GM12892 (cell line): Measurements from ENCODE around the gene RBMX.
"Not testable (repeated sequence)": the region's sequence is repeated elsewhere in the genome, so short reads cannot be mapped to it uniquely, and the experiment has no call there.

Source experiments
- POLR2A ChIP-seq: IDR thresholded peaks from 2 replicates; pipeline ENCODE4 v1.6.1; 2011; ENCODE audit warnings: low read depth, low read length, control low read depth
- TAF1 ChIP-seq: IDR thresholded peaks from 2 replicates; pipeline ENCODE4 v1.6.1; 2011; ENCODE audit warnings: low read depth, mild to moderate bottlenecking, control low read depth, low read length, borderline replicate concordance

GRCh38 chrX:136898752-136899151, 18.2 kb upstream of the RBMX start:
- not testable (repeated sequence) for TF ChIP-seq POLR2A, TAF1
